Stimulated activated CD4-positive, alpha-beta T cell treated with anti-CD3 and anti-CD28 coated beads, TNF-alpha, amount 100 ng/mL, for 48 hours (primary cell): ENCODE measurements around the gene BHMT.
"Not testable (repeated sequence)": the region's sequence is repeated elsewhere in the genome, so short reads cannot be mapped to it uniquely, and the experiment has no call there.

Source experiments
- DNase-seq, 3 donors: peaks; one replicate each; pipeline ENCODE4 v3.0.0-alpha.2; 2020; ENCODE audit warnings: low read depth in 3 of 3

BHMT gene

DNA sequence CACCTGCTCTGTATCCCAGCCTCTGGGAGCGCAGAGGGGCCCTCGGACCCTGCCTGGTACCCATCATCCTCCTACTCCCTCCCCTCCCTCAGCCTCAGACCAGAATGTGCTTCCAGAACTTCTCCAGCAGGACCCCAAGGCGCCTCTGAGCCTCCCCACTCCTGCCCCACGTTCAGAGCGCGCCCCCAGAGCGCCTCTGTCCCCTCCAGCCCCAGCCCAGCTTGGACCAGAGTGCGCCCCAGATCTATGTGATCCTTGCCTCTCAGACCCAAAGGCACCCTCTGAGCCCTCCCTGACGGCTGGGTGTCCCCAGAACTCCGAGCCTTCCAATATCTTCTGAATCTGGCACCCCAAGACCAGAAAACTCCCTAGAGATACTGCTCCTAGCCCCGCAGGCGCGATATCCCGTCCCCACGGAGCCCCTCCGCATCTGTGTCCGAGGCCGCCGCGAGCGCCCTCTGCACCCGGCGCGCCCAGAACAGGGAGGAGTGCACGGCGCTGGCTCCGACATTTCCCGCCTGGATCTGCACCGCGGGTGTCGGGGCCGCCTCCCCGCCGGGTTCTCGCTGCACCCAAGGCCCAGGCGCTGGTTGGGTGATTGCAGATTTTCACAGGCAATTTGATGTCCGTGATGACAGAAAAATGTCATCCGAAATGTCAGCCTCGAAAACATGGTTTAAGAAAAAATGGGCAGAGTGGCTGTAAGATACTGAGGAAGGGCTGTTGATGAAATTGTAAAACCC lies 522 bp downstream of the BHMT start:
- no peak for DNase-seq

DNA sequence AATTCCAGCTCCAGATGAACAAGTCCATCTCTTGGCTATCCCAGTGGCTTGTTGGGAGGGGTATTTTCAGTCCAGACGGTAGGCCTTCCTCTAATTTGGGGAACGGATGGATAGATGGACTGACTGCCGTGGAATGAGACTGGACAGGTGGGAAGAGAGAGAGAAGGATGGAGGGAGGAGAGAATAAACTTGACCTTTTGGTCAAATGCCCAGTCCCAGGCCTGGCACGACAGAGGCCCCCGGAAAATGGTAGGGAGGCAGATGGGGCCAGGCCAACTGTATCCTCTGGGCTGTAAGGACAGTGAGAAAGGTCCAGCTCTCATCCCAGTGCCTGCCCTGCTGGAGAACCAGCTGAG lies 1.1 kb downstream of the BHMT start:
- no peak for DNase-seq

DNA sequence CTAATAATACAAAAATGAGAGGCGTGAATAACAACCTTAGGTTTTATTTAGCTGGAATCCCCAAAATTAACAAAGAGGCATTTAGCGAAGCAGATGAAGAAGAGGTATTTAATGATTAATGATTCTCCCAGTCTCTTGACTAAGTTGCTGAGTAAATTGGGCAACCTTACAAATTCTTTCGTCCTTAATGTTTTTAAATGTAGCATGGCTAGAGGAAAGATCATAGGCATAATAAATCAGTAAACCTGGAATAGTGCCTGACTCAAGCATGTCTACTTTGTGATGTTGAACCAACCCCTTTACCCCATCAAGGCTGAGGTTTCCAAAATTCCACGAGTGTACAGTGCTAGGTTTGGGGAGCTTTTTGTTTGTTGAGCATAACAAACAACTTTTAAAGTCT lies 7.9 kb downstream of the BHMT start:
- no peak for DNase-seq

DNA sequence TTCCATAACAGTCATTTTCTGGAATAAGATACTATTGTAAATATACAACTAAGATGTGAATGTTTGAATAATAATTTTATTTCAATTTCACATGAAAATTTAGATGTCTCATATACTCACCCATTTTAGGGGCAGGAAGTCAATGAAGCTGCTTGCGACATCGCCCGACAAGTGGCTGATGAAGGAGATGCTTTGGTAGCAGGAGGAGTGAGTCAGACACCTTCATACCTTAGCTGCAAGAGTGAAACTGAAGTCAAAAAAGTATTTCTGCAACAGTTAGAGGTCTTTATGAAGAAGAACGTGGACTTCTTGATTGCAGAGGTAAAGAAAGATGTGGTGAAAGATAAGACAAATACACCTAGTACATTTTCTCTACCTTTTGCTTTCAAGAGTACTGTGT lies 8.6 kb downstream of the BHMT start:
- no peak for DNase-seq

DNA sequence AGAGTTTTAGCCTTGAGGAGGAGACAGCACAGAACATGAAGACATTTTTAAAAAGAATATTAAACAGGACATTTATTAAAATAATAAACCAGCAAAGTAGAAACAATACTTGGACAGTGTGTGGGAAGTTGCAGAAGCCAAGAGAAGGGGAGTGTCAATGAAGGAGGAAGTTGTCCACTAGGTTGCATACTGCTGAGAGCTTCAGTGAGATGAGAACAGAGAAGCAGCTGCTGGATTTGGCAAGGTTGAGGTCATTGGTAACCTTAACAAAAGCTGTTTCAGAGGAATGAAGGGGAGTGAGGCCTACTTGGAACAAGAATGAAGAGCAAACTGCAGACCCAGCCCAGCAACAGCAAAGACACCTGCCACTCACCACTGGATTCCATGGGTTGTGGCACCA lies 11.4 kb downstream of the BHMT start:
- no peak for DNase-seq

DNA sequence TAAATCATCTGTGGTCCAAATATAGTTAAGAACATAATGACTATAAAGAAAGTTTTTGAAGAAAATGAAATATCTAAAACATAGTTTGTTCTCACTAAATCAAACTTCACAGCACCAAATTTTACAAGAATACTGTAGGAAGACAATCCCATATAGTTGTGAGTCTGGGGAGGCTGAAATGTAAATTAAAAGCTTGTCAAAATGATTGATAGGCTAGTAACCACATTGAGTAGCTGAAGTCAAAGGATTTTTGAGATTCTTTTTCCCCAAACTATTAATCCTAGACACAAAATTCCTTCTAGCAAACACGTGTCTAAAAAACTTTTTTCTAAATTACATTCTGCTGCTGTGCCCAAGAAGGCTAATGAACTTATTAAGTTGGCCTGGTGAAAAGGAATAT lies 13.0 kb downstream of the BHMT start:
- no peak for DNase-seq

DNA sequence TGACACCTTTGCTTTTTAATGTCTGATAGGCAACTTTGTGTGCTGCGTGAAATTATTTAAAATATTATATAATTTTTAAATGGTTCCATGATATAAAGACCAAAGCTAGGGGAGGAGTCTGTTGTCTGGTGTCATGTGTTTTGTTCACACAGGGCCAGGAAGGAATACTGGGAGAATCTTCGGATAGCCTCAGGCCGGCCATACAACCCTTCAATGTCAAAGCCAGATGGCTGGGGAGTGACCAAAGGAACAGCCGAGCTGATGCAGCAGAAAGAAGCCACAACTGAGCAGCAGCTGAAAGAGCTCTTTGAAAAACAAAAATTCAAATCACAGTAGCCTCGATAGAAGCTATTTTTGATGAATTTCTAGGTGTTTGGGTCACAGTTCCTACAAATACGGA lies 19.2 kb downstream of the BHMT start:
- DNase-seq = no peak

DNA sequence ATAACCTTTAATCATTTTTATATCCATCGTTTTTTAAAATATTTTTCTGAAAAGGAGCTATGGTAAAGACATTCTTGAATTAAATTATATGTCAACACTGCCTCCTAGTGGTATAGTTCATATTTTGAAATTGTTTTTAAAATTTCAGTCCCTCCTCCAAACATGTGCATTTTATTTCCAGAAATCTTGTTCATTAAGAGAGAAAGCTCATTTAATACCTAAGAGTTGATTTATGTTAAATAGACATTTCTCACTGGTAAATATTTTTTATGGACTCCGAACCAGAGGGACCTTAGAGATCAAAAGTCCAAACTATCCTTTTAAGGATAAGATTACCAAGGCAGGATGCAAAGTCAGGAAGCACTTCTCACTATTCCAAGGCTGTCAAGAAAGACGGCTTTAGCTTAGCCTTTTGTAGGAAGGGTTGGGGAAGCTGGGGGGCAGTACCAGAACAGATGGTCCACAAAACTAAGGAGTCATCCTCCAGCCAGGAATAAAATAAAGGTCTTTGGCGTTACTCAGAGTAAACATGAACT lies 21.6 kb downstream of the BHMT start:
- no peak for DNase-seq

DNA sequence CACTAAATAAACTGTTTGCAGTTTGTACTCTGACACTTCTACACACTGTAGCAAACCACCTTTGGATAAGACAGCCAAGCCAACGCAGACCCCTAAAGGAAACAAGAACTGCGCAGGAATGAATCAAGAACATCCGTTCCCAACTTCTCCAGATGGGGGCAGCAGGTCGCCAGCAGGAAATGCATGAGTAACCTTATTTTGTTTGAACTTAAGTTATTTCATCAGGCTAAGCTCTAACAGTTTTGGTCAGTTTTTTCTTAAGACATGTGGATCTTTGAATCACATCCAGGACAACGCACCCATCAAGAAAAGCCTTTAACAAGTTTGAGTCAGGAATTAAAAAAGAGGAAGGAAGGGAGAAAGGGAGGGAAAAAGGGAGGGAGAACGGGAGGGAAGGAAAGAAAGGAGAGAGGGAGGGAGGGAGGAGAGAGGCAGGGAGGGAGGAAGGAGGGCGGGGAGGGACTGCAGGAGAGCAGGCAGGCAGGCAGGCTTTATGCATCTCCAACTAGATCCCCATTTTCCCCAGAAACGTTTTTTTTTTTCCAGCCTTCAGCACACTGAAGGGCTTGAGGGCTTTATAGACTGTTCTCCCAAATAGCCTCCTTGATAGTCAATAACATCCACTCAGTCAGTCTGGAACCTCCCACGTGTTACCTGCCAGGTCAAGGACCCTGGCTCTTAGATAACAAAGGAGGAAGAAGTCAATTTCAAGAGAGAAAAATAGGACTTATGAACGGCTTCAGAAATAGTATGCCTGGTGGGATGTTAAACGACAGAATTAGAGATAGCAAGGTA lies 22.2 kb downstream of the BHMT start:
- DNase-seq = peak; percentile 34 to 60 (median 37)

DNA sequence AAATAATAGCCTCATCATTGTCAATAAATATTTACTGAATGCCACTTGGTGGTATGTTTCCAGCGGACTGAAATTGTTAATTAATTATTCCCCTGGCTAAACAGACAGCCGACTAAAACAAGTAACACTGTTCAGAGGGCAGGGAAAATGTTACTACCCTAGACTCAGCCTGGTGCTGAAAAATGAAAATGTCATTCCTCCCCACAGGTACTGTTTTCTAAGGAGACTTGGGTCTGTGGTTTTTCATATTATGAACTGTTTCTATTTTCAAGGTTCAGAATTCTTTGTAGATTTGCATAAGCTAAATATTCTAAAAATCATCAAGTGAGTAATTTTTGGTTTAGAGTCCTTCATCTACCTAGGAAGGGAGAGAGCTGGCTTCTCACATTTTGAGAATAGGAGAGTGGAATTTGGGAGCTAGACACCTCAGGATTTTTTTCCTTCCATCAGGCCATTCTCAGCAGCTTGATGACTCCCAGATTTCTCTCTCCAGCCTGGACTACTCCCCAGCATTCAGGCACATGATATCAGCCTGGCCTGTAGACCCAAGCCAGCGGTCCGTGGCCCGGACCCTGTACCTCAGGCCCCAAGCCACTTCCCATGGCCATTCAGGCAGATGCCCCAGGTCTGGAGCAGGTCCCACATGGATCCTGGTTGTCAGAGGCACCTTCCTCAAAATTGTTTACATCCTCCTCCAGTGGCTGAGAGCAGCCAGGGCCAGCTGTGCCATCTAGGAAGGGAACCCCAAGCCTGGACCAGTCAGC lies 24.4 kb downstream of the BHMT start:
- DNase-seq = no peak

DNA sequence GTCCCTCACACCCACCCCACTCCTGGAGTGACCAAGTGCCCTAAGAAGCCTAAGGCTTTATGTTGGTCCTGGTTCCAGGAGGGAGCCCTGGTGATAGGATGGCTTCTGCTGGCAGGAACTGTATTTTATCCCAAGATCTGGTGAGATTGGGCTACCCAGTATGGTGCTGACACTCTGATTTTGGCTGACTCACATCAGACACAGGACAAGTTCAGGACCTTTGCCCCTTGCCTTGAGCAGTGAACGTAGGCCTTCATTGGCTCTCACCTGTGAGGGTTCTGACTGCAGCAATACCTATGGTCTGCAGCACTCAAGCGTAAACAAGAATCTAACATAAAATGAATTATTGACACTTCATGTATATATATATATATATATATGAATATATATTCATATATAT lies 25.0 kb downstream of the BHMT start:
- no peak for DNase-seq

DNA sequence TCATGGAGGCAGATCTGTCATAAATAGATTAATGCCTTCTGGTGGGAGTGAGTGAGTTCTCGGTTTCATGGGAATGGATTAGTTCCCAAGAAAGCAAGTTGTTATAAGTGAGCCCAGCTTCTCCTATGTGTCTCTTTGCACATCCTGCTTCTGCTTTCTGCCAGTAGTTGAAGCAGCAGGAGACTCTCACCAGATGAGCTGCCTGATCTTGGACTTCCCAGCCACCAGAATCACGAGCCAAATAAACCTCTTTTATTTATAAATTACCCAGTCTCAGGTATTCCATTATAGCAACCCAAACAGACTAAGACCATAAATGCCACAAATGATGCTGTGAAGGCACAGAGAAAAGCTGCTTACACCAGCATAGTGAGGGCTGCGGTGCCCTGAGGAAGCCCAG lies 28.9 kb downstream of the BHMT start:
- no peak for DNase-seq

DNA sequence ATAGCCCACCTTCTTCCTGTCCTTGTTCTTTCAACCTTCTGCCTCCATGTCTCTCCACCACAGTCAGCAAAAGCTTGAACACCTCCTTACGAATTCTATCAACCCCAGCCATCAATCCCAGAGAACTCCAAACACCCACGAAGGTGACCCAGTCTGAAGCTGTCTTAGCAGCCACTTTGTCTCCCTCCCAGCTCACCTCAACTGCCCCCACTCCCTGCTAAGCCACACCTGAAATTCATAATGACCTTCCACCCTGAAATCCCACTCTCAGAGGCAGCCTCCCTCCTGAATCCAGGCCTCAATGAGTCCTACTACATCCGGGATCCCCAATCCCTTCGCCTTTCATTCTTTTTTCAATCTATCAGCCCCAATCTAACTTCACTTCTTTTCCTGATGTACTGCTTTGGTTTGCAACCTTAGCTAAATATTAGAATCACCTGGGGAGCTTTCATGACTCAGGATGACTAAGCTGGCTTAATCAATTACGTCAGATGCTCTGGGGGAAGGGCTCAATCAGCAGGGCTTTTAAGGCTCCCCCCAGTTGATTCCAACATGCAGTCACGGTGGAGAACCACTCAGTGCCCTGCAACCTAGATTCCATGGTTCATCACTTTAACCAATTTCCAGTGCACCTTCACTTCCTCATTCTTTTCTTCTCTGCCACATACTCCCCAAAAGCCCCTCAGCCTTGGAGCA lies 32.2 kb downstream of the BHMT start:
- no peak for DNase-seq

DNA sequence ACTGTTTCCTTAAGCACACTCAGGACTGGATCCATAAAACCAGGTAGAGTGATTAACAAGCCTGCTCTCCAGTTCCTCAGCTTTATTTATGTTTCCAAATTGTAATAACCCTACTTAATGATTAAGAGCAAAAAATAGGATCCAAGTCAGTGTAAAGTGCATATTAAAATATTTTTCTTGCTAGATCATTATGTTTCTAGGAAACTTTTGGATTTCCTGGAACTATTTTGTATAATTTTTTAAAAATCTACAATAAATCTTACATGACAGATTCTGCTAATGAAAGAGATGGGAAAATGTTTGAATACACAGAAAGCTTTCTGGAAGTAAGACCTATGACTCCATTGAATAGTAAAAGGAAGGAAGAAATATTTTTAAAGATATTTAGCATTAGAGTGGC lies 35.5 kb downstream of the BHMT start:
- no peak for DNase-seq

DNA sequence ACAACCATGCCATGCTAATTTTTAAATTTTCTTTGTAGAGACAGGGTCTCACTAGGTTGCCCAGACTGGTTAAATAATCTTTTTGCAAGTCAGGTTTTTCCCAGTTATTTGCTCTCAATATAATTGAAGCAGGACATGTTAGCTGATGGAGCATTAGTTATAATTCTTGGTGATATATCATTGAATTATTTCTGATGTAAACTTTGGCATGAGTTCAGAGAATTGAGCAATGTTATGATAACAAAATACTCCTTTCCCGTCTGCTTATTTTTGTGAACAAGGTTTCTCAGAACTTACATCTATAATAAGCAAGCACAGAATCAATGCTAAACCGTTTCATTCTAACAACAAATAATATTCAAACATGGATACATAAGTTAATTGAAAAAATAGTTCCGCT lies 37.8 kb downstream of the BHMT start:
- DNase-seq = no peak

DNA sequence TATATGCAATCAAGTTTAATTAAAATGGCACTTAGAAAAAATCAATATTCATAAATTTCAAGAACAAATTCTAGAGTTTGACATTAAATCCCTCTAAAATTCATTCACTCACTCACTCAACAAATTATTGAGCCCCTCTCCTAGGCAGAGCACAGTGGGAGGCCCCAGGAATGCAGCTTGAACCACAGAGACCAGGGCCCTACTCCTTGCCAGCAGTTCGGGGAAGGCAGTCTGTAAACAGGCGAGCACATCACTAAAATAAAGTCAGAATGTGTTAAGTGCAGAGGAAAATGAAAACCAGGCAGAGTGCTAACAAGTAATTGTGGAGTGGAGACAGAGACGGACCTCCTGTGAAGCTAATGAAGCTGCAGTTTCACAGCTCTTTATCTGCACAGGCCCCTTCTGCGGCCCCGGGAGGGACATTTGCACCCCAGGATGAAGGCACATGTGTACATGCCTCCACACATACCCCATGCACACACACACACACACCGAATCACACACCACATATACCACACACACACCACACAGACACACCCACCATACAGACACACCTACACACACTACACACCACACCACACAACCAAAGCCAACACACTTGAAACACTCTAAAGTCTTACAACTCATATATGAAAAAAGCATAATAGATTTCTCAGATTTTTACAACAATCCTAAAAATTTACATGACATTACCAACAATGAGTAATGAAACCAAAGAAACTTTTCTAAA lies 40.5 kb downstream of the BHMT start:
- no peak for DNase-seq

DNA sequence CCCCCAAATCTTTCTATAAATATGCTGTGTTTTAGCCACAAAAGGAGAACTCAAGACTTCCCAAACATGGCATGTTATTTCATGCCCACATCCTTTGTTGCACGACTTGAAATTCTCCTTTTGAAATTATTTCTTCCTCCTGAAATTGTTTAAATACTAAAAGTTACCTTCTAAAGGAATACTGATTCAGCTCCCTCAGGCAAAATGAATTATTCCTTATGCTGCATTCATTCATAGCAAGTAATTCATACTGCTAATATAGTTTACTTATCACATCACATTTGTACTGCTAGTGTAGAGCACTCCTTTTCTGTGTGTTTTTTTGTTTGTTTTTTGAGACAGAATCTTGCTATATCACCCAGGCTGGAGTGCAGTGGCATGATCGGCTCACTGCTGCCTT lies 45.7 kb downstream of the BHMT start:
- DNase-seq = no peak

DNA sequence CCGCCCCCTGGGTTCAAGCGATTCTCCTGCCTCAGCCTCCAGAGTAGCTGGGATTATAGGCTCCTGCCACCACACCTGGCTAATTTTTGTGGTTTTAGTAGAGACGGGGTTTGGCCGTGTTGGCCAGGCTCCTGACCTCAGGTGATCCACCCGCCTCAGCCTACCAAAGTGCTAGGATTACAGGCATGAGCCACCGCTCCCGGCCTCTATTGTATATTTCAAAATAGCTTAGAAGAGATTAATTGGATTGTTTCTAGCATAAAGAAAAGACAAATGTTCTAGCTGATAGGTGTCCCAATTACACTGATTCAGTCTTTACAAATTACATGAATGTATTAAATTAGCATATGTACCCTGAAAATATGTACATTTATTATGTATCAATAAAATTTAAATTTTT lies 50.0 kb downstream of the BHMT start:
- DNase-seq = not testable (repeated sequence)

DNA sequence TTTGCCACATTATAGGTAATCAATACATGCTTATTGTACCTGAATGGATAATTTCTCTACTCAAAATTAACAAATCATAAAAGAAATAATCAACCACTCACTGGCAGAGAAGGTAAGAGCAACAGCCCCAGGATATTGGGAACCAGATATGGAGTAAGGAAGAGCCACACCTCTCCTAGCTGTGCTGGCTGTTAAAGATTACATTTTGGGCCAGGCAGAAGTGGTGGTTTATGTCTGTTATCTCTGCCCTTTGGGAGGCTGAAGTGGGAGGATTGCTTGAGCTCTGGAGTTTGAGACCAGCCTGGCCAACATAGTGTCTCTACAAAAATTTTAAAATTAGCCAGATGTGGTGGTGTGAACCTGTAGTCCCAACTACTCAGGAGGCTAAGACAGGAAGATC lies 56.4 kb downstream of the BHMT start:
- no peak for DNase-seq

DNA sequence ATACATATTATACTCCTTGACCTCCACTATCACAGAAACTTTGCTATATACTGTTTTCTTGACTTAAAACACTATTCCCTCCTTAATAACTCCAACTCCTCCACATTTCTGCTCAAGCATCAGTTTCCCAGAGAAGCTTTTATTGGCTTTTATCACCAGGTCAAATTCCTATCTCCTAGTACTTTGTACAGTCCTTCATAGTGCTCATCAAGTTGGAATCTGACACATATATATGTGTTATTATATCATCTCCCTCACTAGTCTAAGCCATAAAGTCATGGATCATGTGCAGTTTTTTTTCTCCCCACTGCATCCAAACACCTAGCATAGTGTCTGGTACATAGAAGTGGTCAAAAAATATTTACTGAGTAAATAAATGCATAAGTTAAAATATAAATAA lies 59.1 kb downstream of the BHMT start:
- no peak for DNase-seq

DNA sequence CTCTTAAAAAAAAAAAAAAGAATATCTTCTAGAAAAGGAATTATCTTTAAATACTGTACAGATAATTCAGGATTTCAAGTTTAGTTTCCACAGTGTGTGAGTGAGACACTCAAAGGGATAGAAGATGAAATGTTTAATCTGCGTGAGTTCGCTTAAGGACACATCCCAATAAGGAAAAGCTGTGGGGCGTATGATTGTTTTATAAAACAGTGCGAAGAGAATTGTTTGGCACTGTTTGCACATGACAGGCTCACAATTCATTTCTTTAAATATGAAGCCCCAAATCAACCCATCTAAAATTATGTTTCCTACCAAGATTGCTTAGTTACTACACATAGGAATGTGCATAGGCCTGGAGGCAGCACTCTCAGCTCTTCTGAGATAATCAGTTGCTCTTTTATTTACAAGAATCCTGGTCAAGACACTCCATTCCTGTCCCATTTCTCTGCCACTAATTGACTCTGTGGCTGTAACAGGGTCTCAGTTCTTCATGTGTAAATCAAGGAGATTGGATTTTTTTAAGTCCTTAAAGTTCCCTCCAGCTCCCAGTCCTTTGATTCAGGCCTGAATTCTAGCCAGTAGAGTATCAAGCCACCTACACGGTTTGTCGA lies 60.1 kb downstream of the BHMT start:
- DNase-seq = no peak
